Measurements from ENCODE around the gene IQCH.

IQCH gene

DNA sequence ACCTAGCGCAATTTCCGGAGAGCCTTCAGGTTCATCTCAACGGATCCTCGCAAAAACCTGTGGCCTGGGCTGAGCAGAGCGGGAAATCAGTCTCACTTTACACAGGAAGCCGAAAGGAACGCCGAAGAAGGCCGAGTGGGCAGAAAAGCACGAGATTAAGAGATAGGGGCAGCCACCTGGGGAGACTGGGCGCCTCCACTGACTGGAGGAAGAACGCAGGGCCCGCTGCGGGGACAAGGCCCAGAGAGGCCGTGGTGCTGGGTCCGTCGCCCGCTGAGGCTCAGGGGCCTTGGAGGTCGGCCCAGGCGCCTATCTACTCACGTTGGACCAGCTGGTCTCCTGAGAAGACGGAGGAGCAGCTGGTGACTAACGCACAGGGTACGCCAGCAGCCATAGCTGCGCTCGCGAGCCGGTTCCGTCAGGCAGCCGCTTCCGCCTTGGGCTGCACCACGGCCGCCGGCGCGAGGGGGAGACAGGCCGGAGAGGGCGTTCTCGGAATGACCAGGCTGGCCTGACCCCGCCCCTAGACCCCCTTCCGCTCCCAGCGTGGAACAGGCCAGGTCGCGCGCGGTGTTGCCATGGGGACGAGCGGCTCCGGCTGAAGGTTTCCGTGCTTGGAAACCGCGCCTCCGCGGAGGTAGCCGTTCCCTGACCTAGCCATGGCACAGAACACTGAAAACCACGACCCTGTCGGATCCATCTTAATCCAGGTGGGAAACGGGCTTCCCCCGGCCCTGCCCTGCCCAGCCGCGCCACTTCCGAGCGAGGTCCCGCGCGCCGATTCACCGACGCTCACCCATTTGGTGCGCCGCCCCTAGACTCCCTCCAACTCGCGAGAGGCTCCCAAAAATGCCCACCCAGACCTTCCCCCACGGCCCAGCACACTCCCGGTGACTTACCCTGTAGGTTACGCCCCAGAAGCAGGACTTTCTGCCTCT lies at the start of gene IQCH, which contains the start of gene AAGAB:
TSS of gene IQCH (plus strand) at position 549 of the 938 bp plus-strand sequence. CDS start at position 660, 111 bp downstream.
TSS of gene AAGAB (minus strand) at position 424 of the 938 bp plus-strand sequence. CDS start at position 394, 30 bp downstream.
- in situ Hi-C loops (cut with MboI; ENCODE audit: low sequenced_read_pairs): no loop called here

DNA sequence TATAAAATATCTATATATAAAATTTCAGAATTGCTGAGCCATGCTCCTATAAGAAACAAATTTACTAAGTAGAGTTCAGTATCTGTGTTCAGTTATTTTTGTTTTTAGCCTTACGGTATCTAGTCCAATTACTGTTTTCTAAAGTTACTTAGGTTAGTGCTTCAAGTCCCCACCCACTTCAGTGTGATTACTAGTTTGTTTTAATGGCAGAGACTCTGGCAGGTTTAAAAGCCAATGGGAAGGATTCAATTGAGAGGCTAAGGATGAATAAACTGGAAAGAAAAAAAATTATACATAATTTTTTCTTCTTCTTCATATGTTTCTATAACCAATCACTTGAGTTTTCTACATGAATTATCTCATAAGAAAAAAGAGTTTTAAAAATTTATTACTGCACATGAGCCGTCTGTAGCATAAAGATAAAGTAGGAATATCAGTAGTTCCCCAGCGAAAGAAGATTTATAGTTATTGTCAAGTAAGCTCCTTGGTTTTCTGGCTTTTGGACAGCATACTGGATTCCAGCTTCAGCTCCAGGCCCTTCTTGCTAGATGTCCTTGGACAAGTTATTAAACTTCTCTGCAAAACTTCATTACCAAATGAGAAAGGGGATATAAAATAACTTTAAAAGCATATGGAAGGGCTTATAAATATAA lies 46.9 kb upstream of the IQCH start:
- in situ Hi-C loops (cut with MboI; ENCODE audit: low sequenced_read_pairs): no loop called here

DNA sequence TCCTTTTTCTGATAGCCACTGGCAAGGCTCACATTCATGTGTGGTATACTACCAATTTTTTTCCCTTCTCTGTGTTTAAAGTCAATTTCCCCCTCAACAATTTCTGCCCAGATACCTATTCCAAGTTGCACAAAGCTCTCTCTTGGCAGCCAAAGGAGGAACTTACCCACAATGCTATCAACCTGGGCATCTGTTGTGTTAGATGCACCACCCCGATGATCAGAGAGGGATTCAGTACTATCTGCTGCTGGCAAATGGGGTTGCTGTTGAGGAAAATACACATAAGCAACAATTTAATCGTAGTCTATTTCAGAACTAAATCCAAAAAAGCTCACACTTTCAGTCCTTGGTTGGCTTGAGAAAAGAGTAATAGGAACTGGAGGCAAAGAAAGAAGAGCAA lies 46.2 kb upstream of the IQCH start:
- in situ Hi-C loops (cut with MboI; ENCODE audit: low sequenced_read_pairs): no loop called here

DNA sequence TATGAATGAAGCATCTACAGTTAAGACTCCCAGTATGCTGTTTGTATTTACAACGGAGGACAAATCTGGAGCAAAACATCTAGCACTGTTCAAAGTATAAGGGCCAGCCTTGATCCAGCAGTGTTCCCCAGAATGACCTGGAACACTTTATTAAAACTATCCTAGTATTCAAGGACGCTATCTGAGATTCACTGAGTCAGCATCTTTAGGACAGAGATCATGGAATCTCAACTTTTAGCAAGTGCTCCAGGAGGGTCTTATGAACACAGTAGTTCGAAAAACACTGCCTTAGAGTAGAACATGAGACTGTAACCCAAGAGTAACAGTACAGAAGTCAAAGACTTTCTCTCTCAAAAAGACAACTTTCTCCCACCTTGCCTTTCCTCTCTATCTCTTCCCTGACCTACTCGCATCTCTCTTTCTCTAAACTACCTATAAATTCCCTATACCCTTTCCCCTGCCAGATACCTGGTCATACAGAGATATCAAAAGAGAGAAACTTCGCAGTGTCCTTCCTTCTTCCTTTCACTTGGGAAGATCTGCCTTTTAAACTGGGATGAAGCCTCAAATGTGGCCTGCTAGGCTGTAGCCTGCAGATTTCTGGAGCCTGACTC lies 43.9 kb upstream of the IQCH start:
- in situ Hi-C loops (cut with MboI; ENCODE audit: low sequenced_read_pairs): no loop called here

DNA sequence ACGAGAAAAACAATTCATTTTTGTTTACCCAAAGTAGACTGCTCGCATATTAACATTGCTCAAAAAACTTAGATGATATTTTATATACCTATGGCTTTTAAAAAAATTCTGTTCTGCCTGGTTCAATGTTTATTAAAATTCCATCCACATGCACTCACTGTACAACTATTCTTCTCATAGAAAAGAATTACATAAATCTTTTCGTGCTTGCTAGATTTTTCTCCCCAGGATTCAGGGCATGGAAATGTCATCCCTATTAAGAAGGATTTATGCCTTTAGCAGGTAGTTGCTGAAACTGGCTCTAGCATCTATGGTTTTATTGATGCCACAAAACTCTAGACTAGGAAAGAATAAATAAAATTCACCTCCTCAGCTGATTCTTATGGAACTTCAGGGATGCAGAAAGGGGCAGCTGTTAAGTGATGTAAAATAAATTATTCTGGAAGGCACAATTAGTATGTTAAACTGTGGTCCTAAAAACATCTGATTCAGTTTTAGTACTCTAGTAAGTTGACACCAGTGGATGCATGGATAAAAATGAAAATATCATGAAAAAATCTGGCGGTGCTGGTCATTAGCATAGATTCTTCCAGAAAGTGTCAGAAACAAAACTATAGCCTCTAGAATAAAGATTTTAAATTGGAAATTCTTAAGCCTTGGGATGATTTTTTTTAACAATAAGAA lies 41.8 kb upstream of the IQCH start:
- in situ Hi-C loops (cut with MboI; ENCODE audit: low sequenced_read_pairs): no loop called here

DNA sequence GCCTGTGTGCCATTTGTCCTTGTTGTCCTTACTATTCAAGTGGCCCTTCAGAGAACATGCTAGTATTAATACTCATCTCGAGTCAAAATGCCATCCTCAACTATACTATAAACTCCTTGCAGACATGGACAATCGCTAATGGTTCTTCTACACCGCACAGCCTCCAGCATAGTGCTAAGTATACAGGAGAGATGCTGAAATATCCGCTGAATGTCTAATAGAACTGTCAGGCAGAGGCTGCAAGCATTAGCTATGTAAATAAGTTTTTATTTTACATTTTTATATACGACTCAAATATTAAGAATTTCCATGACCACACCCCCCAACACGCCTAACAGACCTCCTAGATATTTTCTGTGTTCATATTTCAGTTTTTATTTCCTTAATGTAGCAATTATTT lies 39.5 kb upstream of the IQCH start:
- in situ Hi-C loops (cut with MboI; ENCODE audit: low sequenced_read_pairs): no loop called here

GRCh38 chr15:67216859-67217258 lies 37.7 kb upstream of the IQCH start:
- in situ Hi-C loops (cut with MboI; ENCODE audit: low sequenced_read_pairs): no loop called here

DNA sequence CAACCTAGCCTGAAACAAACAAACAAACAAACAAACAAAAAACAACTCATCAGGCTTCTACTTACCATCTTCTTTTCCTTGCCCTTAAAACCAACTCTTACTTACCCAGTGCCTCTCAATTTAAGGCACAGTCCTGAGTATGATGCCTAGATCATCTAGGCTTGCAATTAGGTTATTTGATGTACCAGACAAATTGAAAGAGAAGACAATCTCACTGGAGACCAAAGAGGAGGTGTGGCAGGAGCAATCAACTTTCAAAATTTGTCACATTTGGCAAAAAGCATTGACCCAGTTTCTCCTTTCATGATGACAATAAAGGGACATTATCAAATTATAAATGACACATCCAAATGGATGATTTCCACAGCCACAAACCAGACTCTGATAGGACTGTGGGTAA lies 36.2 kb upstream of the IQCH start:
- in situ Hi-C loops (cut with MboI; ENCODE audit: low sequenced_read_pairs): no loop called here

DNA sequence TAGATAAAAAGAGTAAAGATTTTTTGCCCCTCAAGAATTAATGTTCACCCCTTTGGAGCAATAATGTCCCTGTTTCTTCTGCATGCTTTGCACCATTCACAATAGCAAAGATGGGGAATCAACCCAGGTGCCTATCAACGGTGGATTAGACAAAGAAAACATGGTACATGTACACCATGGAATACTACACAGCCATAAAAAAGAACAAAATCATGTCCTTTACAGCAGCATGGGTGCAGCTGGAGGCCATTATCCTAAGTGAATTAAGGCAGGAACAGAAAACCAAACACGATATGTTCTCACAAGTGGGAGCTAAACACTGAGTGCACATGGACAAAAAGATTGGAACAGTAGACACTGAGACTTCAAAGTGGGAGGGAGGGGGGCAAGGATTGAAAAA lies 35.3 kb upstream of the IQCH start:
- in situ Hi-C loops (cut with MboI; ENCODE audit: low sequenced_read_pairs): no loop called here

DNA sequence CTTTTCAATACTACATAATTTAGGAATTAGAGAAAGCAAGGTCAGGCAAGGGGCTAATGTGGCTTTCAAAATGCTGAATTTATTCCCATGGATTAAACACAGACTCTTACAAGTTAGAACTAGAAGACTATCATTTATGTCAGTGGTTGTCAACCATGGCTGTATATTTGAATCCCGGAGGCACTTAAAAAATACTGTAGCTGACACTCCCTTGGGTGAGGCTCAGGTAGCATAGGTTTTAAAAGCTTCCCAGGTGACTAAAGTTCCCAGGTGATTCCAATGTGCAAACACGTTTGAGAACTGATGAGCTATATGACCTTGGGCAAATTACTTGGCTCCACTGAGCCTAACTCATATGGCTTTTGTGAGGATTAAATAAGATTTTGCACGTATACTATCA lies 29.7 kb upstream of the IQCH start:
- in situ Hi-C loops (cut with MboI; ENCODE audit: low sequenced_read_pairs): no loop called here

- in situ Hi-C loops (cut with MboI; ENCODE audit: low sequenced_read_pairs): no loop called here
Measured at GRCh38 chr15:67225336-67225735, 29.2 kb upstream of the IQCH start.

DNA sequence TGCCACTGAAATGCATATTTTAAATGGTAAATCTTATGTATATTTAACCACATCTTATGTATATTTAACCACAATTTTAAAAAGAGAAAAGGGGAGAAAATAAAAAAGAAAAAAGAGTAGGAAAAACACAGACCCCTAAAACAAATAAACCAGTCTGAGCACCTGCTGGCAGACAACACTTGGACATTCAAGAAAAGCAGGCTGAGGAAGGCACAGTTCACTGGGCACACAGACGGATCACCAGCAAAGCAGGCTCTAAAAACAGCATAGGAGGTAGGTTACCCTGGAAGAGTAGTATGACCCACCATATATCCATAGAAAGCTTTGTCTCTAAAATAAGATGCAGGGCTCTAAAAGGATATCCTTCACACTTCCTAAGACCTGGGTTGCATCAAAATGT lies 27.2 kb upstream of the IQCH start:
- in situ Hi-C loops (cut with MboI; ENCODE audit: low sequenced_read_pairs): no loop called here

- in situ Hi-C loops (cut with MboI; ENCODE audit: low sequenced_read_pairs): no loop called here
Measured at GRCh38 chr15:67227846-67228245, 26.7 kb upstream of the IQCH start.

- in situ Hi-C loops (cut with MboI; ENCODE audit: low sequenced_read_pairs): no loop called here
Measured at GRCh38 chr15:67228286-67228685, 26.3 kb upstream of the IQCH start.

- in situ Hi-C loops (cut with MboI; ENCODE audit: low sequenced_read_pairs): no loop called here
Measured at GRCh38 chr15:67230504-67230903, 24.1 kb upstream of the IQCH start.

GRCh38 chr15:67232591-67232990 lies 22.0 kb upstream of the IQCH start:
- in situ Hi-C loops (cut with MboI; ENCODE audit: low sequenced_read_pairs): no loop called here

- in situ Hi-C loops (cut with MboI; ENCODE audit: low sequenced_read_pairs): no loop called here
Measured at GRCh38 chr15:67240235-67241131, 14.1 kb upstream of the IQCH start.

GRCh38 chr15:67241132-67241855 lies 13.3 kb upstream of the IQCH start:
- in situ Hi-C loops (cut with MboI; ENCODE audit: low sequenced_read_pairs): no loop called here

DNA sequence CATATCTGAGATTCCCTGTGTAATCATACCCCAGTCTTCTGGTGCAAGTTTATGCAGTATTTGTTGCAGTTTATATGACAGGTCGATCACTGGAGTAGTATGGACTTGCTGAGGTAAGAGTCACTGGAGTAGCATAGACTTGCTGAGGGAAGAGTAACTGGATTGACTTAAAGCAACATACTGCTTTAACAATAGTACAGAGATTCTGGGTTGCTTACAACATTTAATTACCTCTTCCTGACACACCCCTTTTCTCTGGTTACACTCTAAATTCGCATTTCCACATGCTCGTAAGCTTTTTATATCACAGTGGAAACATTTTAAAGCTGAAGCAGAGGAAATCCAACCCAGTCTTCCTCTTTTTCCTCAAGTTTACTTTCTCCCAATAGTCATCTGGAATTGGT lies 11.9 kb upstream of the IQCH start:
- in situ Hi-C loops (cut with MboI; ENCODE audit: low sequenced_read_pairs): no loop called here
